HCEC 1CT (cell line): Measurements from ENCODE around the gene PTPRN2.
"Not testable (repeated sequence)": the region's sequence is repeated elsewhere in the genome, so short reads cannot be mapped to it uniquely, and the experiment has no call there.

ENCODE experiments used
- DNase-seq: peaks from one replicate; pipeline ENCODE4 v3.0.0-alpha.2; 2017

The PTPRN2 gene

GRCh38 chr7:158357898-158358821, 229.5 kb downstream of the PTPRN2 start:
- no peak for DNase-seq

- DNase-seq: no peak
These were observed 230.3 kb downstream of the PTPRN2 start for GRCh38 chr7:158357106-158357897.

- no peak for DNase-seq
These were observed 231.2 kb downstream of the PTPRN2 start for GRCh38 chr7:158356454-158356853.

GRCh38 chr7:158355456-158356065, 232.1 kb downstream of the PTPRN2 start:
- no peak for DNase-seq

GRCh38 chr7:158354861-158355260, 232.8 kb downstream of the PTPRN2 start:
- no peak for DNase-seq

GRCh38 chr7:158353606-158354570, 233.7 kb downstream of the PTPRN2 start:
- no peak for DNase-seq

GRCh38 chr7:158351899-158352729, 235.5 kb downstream of the PTPRN2 start:
- DNase-seq: not testable (repeated sequence)

- no peak for DNase-seq
These were observed 236.1 kb downstream of the PTPRN2 start for GRCh38 chr7:158351481-158351880.

GRCh38 chr7:158351051-158351450, 236.6 kb downstream of the PTPRN2 start:
- DNase-seq: no peak

- no peak for DNase-seq
These were observed 237.3 kb downstream of the PTPRN2 start for GRCh38 chr7:158350166-158350900.

GRCh38 chr7:158348446-158348845, 239.2 kb downstream of the PTPRN2 start:
- no peak for DNase-seq

GRCh38 chr7:158348039-158348438, 239.6 kb downstream of the PTPRN2 start:
- not testable (repeated sequence) for DNase-seq

- no peak for DNase-seq
These were observed 241.9 kb downstream of the PTPRN2 start for GRCh38 chr7:158345731-158346130.

- no peak for DNase-seq
These were observed 242.8 kb downstream of the PTPRN2 start for GRCh38 chr7:158344706-158345300.

- no peak for DNase-seq
These were observed 243.6 kb downstream of the PTPRN2 start for GRCh38 chr7:158343936-158344455.

- DNase-seq: no peak
These were observed 244.1 kb downstream of the PTPRN2 start for GRCh38 chr7:158343526-158343925.

- not testable (repeated sequence) for DNase-seq
These were observed 246.5 kb downstream of the PTPRN2 start for GRCh38 chr7:158341097-158341496.

GRCh38 chr7:158336952-158337351, 250.7 kb downstream of the PTPRN2 start:
- DNase-seq: not testable (repeated sequence)

GRCh38 chr7:158332516-158332915, 255.1 kb downstream of the PTPRN2 start:
- DNase-seq: not testable (repeated sequence)
